ENCODE results near the gene PACSIN2. TPM values are rescaled to one million over a fixed set of nuclear protein-coding genes. Genes with fewer than 3 reads are reported as not detected.

PACSIN2 gene
- total and polyA plus RNA-seq, 2 of the 13 experiments (the other 11 are each of a cell fraction or from before 2014, with no cell fraction given): 54.1 to 68.8 TPM

DNA sequence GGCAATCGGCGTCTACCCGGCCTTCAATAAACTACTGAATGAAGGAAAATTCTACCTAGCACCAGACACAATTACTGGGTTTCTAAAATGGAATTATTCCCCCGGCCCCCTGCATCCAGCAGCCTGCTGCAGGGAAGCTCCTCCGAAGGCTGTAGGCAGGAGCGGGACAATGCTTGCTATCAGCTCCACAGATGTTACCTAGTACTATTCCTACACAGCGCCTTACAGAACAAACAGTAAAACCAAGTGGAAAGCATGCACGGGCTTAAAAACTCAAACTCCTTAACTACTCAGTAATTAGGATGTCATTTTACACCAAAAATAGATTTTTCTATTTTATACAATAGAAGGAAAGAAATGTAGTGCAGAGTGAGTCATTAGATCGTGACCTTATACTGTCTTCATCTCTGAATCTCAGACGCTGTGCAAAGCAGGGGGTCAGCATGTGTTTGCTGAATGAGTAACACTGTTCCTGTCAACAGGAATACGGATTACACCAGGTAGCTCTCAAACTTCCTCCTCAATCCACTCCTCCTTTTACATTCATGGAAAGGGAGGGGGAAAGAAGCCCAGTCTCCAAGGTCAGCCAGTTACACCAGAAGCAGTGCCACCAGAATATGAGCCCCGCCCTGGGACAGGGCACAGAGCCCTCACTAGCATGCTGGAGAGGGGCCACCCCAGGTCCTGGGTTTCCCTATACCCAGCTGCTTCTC is 74.9 kb downstream of the PACSIN2 start (continued):
- TF ChIP-seq TEAD2 (CRISPR knock-in tag; IDR thresholded peaks at IDR 0.05) (no peak), SMAD3 (CRISPR knock-in tag; IDR thresholded peaks at IDR 0.05) (no peak), ZNF790 (CRISPR knock-in tag; IDR thresholded peaks at IDR 0.05; ENCODE audit: borderline replicate concordance) (no peak), ZNF282 (IDR thresholded peaks at IDR 0.05; ENCODE audit: partially characterized antibody) (no peak), ZFP82 (CRISPR knock-in tag; IDR thresholded peaks at IDR 0.05; ENCODE audit: borderline replicate concordance) (no peak), ARID2 (CRISPR knock-in tag; IDR thresholded peaks at IDR 0.05; ENCODE audit: borderline replicate concordance) (no peak), NR3C1 (CRISPR knock-in tag; IDR thresholded peaks at IDR 0.05) (no peak), DNMT1 (CRISPR knock-in tag; IDR thresholded peaks at IDR 0.05) (no peak), REPIN1 (CRISPR knock-in tag; IDR thresholded peaks at IDR 0.05; ENCODE audit: borderline replicate concordance, low read depth) (no peak), NFYB (CRISPR knock-in tag; IDR thresholded peaks at IDR 0.05) (no peak), PRPF4 (IDR thresholded peaks at IDR 0.05; ENCODE audit: low read depth, low read length, poor library complexity, severe bottlenecking) (no peak), ZNF775 (CRISPR knock-in tag; IDR thresholded peaks at IDR 0.05; ENCODE audit: borderline replicate concordance) (no peak), FOXO1 (CRISPR knock-in tag; IDR thresholded peaks at IDR 0.05) (peak; percentile 81; the same call in 1 of the 2 replicates), ZNF747 (CRISPR knock-in tag; IDR thresholded peaks at IDR 0.05; ENCODE audit: borderline replicate concordance) (no peak), KLF9 (CRISPR knock-in tag; IDR thresholded peaks at IDR 0.05; ENCODE audit: low read depth) (no peak), PCBP2 (optimal IDR thresholded peaks at IDR 0.05; ENCODE audit: low read depth, low read length, poor library complexity, severe bottlenecking) (no peak), NCOR1 (IDR thresholded peaks at IDR 0.05; ENCODE audit: borderline replicate concordance, low read length) (no peak), ZC3H4 (CRISPR knock-in tag; IDR thresholded peaks at IDR 0.05; ENCODE audit: borderline replicate concordance) (no peak), BRD4 (CRISPR knock-in tag; IDR thresholded peaks at IDR 0.05) (no peak), NFYC (CRISPR knock-in tag; IDR thresholded peaks at IDR 0.05) (no peak), ZKSCAN5 (CRISPR knock-in tag; IDR thresholded peaks at IDR 0.05) (no peak), ATF1 (CRISPR knock-in tag; IDR thresholded peaks at IDR 0.05) (no peak), ZNF670 (CRISPR knock-in tag; IDR thresholded peaks at IDR 0.05; ENCODE audit: borderline replicate concordance) (no peak), KDM5B (CRISPR knock-in tag; IDR thresholded peaks at IDR 0.05; ENCODE audit: borderline replicate concordance) (no peak)
- TF ChIP-seq, protein P1, sequence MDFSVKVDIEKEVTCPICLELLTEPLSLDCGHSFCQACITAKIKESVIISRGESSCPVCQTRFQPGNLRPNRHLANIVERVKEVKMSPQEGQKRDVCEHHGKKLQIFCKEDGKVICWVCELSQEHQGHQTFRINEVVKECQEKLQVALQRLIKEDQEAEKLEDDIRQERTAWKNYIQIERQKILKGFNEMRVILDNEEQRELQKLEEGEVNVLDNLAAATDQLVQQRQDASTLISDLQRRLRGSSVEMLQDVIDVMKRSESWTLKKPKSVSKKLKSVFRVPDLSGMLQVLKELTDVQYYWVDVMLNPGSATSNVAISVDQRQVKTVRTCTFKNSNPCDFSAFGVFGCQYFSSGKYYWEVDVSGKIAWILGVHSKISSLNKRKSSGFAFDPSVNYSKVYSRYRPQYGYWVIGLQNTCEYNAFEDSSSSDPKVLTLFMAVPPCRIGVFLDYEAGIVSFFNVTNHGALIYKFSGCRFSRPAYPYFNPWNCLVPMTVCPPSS (IDR thresholded peaks at IDR 0.05): no peak
- TF ChIP-seq, protein P2, sequence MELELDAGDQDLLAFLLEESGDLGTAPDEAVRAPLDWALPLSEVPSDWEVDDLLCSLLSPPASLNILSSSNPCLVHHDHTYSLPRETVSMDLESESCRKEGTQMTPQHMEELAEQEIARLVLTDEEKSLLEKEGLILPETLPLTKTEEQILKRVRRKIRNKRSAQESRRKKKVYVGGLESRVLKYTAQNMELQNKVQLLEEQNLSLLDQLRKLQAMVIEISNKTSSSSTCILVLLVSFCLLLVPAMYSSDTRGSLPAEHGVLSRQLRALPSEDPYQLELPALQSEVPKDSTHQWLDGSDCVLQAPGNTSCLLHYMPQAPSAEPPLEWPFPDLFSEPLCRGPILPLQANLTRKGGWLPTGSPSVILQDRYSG (CRISPR knock-in tag; IDR thresholded peaks at IDR 0.05): no peak
- TF ChIP-seq, protein P3, sequence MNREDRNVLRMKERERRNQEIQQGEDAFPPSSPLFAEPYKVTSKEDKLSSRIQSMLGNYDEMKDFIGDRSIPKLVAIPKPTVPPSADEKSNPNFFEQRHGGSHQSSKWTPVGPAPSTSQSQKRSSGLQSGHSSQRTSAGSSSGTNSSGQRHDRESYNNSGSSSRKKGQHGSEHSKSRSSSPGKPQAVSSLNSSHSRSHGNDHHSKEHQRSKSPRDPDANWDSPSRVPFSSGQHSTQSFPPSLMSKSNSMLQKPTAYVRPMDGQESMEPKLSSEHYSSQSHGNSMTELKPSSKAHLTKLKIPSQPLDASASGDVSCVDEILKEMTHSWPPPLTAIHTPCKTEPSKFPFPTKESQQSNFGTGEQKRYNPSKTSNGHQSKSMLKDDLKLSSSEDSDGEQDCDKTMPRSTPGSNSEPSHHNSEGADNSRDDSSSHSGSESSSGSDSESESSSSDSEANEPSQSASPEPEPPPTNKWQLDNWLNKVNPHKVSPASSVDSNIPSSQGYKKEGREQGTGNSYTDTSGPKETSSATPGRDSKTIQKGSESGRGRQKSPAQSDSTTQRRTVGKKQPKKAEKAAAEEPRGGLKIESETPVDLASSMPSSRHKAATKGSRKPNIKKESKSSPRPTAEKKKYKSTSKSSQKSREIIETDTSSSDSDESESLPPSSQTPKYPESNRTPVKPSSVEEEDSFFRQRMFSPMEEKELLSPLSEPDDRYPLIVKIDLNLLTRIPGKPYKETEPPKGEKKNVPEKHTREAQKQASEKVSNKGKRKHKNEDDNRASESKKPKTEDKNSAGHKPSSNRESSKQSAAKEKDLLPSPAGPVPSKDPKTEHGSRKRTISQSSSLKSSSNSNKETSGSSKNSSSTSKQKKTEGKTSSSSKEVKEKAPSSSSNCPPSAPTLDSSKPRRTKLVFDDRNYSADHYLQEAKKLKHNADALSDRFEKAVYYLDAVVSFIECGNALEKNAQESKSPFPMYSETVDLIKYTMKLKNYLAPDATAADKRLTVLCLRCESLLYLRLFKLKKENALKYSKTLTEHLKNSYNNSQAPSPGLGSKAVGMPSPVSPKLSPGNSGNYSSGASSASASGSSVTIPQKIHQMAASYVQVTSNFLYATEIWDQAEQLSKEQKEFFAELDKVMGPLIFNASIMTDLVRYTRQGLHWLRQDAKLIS (CRISPR knock-in tag; IDR thresholded peaks at IDR 0.05): no peak
